ENCODE results near the gene PRKCE. TPM values are rescaled to one million over a fixed set of nuclear protein-coding genes. Genes with fewer than 3 reads are reported as not detected.

Gene PRKCE
- total and polyA plus RNA-seq, 2 experiments from 2014 or later, result 9.6 to 11.9 TPM

- 89% methylated on average over 4 of the region's 4 CpGs for WGBS (ENCODE audit: low lambda C conversion rate, missing lambda C conversion rate)
- Histone ChIP-seq H4K20me1 (ENCODE audit: insufficient read depth, poor library complexity, severe bottlenecking) (no peaks in the 10 kb centered on the region), H3K9me2 (replicated peaks; ENCODE audit: insufficient read depth) (no peaks in the 10 kb centered on the region), H3K4me2 (no peak overlapping the region), H3K27me3 (no peaks in the 10 kb centered on the region), H3K4me3 (no peak overlapping the region), H3K27ac (no peak overlapping the region), H2AFZ (no peak overlapping the region), H3K4me1 (ENCODE audit: insufficient read depth) (no peaks in the 10 kb centered on the region), H3K9me3 (ENCODE audit: low read depth) (no peaks in the 10 kb centered on the region), H3K36me3 (replicated peaks; ENCODE audit: insufficient read depth, low read depth) (no peaks in the 10 kb centered on the region), H3K79me2 (no peaks in the 10 kb centered on the region)
- no peak for DNase-seq (ENCODE audit: low spot score)
- TF ChIP-seq CTCF (IDR thresholded peaks at IDR 0.05; ENCODE audit: poor library complexity) (no peak), EZH2phosphoT487 (IDR thresholded peaks at IDR 0.05; ENCODE audit: low read depth, severe bottlenecking, unreplicated experiment) (no peak), EZH2 (IDR thresholded peaks at IDR 0.05; ENCODE audit: borderline replicate concordance) (no peak)
These were observed 322.6 kb downstream of the PRKCE start for GRCh38 chr2:45974056-45974455.

DNA sequence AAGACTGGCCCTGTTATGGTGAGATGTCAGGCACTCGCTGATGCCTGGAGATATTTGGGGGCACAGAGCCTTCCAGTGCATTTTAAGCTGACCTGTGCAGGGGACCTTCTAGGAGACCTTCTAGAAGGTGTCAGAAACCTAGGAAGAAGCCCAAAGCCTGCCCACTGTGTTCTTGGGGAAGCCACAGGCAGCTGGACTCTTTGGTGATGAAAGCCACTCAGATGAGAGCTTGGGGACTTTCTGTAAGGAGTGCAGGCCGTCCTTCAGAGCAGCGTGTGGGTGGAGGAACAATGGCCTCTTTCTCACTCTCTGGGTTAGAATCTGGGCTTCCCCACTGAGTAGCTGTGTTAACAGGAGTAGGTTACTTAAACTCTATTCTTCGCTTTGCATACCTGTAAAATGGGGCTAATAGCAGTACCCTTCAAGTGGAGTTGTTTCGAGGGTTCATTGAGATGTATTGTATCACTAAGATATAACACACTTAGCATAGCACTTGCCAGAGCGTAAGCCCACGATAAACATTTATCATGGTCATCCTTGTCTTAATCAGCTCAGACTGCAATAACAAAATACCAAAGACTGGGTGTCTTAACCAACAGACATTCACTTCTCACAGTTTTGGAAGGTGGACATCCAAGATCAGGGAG is 323.4 kb downstream of the PRKCE start:
- no peak overlapping the region for H3K4me3 ChIP-seq
- no peak for TF ChIP-seq EZH2phosphoT487 (IDR thresholded peaks at IDR 0.05; ENCODE audit: low read depth, severe bottlenecking, unreplicated experiment)
- no peak for TF ChIP-seq EZH2 (IDR thresholded peaks at IDR 0.05; ENCODE audit: borderline replicate concordance)
- TF ChIP-seq CTCF (IDR thresholded peaks at IDR 0.05; ENCODE audit: poor library complexity), result no peak
- no peak overlapping the region for H3K4me2 ChIP-seq
- DNase-seq (ENCODE audit: low spot score), result no peak
- H4K20me1 ChIP-seq (ENCODE audit: insufficient read depth, poor library complexity, severe bottlenecking), result no peaks in the 10 kb centered on the region
- no peaks in the 10 kb centered on the region for H3K9me3 ChIP-seq (ENCODE audit: low read depth)
- WGBS (ENCODE audit: low lambda C conversion rate, missing lambda C conversion rate), result 80% methylated on average over 7 of the region's 7 CpGs
- no peaks in the 10 kb centered on the region for H3K79me2 ChIP-seq
- no peaks in the 10 kb centered on the region for H3K9me2 ChIP-seq (replicated peaks; ENCODE audit: insufficient read depth)
- H3K4me1 ChIP-seq (ENCODE audit: insufficient read depth), result no peaks in the 10 kb centered on the region
- no peak overlapping the region for H2AFZ ChIP-seq
- H3K27ac ChIP-seq, result no peak overlapping the region
- no peaks in the 10 kb centered on the region for H3K36me3 ChIP-seq (replicated peaks; ENCODE audit: insufficient read depth, low read depth)
- no peaks in the 10 kb centered on the region for H3K27me3 ChIP-seq

GRCh38 chr2:45975752-45976517 is 324.5 kb downstream of the PRKCE start:
- H3K36me3 ChIP-seq (replicated peaks; ENCODE audit: insufficient read depth, low read depth), result no peaks in the 10 kb centered on the region
- TF ChIP-seq EZH2 (IDR thresholded peaks at IDR 0.05; ENCODE audit: borderline replicate concordance) (no peak), EZH2phosphoT487 (IDR thresholded peaks at IDR 0.05; ENCODE audit: low read depth, severe bottlenecking, unreplicated experiment) (no peak), CTCF (IDR thresholded peaks at IDR 0.05; ENCODE audit: poor library complexity) (no peak)
- no peaks in the 10 kb centered on the region for H3K4me1 ChIP-seq (ENCODE audit: insufficient read depth)
- H3K27me3 ChIP-seq, result no peaks in the 10 kb centered on the region
- no peak overlapping the region for H2AFZ ChIP-seq
- no peak overlapping the region for H3K4me2 ChIP-seq
- no peaks in the 10 kb centered on the region for H3K79me2 ChIP-seq
- no peak overlapping the region for H3K4me3 ChIP-seq
- WGBS (ENCODE audit: low lambda C conversion rate, missing lambda C conversion rate), result 95% methylated on average over 14 of the region's 14 CpGs
- DNase-seq (ENCODE audit: low spot score), result no peak
- no peak overlapping the region for H3K27ac ChIP-seq
- no peaks in the 10 kb centered on the region for H3K9me2 ChIP-seq (replicated peaks; ENCODE audit: insufficient read depth)
- H4K20me1 ChIP-seq (ENCODE audit: insufficient read depth, poor library complexity, severe bottlenecking), result no peaks in the 10 kb centered on the region
- no peaks in the 10 kb centered on the region for H3K9me3 ChIP-seq (ENCODE audit: low read depth)
